Left cardiac atrium (tissue), 2 donors: ENCODE data around the gene HADH. TPM values are rescaled to one million over a fixed set of nuclear protein-coding genes. Genes with fewer than 3 reads are reported as not detected.

ENCODE experiments used
- total RNA-seq, 2 donors: library from RNA; stranded (reverse); fragmentation: NEBNext Ultra II Directional; extraction: Animal tissue kit (Norgen Biotek cat#: 25700); gene quantifications; one replicate each; pipeline ENCODE4 v1.2.1, GENCODE V29; 2021
- donor health status: DM: no; HTN: yes; CAD: no; lungs with severe emphysema.
- donor health status: DM: yes; HTN: yes; CAD: no.

HADH gene
- total RNA-seq, 2 donors from 2014 or later: 103 to 132 TPM

Other genes starting within 250 kb of the HADH start
- 10 to 100 TPM; 27.5 to 39.6 TPM for gene SGMS2, start 165.0 kb upstream of the HADH start, total RNA-seq
- 10 to 100 TPM in 1 of 2 donors, 1 to 10 TPM in 1; 9.4 to 10.8 TPM for gene CYP2U1, start 58.3 kb upstream of the HADH start, total RNA-seq
- gene LEF1, start 179.0 kb downstream of the HADH start, total RNA-seq: 1 to 10 TPM in 1 of 2 donors, under 1 TPM in 1; 0.71 to 1.3 TPM